ENCODE measurements around the gene SUSD4.

DNA sequence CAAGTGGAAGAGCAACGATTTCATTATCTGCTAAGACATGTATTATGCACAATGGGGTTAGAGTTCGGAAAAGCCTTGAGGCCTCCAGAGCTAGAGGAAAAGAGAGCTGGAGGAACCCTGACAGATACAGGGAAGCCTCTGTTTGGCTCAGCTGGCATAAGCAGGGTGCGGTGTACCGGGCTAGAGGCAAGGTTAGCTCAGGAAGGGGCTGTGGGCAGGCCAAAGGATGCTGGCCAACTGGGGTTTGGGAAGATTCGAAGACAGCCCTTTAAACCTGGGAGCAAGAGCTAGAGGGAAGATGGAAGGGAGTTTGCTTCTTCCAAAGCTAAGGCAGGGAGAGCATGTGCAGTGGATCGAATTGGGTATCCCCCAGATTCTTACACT, 113.4 kb downstream of the SUSD4 start:
- TF ChIP-seq, protein P1, sequence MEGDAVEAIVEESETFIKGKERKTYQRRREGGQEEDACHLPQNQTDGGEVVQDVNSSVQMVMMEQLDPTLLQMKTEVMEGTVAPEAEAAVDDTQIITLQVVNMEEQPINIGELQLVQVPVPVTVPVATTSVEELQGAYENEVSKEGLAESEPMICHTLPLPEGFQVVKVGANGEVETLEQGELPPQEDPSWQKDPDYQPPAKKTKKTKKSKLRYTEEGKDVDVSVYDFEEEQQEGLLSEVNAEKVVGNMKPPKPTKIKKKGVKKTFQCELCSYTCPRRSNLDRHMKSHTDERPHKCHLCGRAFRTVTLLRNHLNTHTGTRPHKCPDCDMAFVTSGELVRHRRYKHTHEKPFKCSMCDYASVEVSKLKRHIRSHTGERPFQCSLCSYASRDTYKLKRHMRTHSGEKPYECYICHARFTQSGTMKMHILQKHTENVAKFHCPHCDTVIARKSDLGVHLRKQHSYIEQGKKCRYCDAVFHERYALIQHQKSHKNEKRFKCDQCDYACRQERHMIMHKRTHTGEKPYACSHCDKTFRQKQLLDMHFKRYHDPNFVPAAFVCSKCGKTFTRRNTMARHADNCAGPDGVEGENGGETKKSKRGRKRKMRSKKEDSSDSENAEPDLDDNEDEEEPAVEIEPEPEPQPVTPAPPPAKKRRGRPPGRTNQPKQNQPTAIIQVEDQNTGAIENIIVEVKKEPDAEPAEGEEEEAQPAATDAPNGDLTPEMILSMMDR (IDR thresholded peaks at IDR 0.05), result no peak
- no peak for TF ChIP-seq POLR2AphosphoS5 (IDR thresholded peaks at IDR 0.05)
